Fibroblast of lung (primary cell): ENCODE measurements around the gene FAM221B. TPM values are rescaled to one million over a fixed set of nuclear protein-coding genes. Genes with fewer than 3 reads are reported as not detected.

Experiments
- DNase-seq, 2 donors: peaks; one replicate each; pipeline versions ENCODE4 v3.0.0 to v3.0.0-alpha.2; 2010; ENCODE audit warnings: low read depth in 2 of 2
- H2AFZ ChIP-seq: 2 replicates; pipeline ENCODE4 v1.5.1; 2012; ENCODE audit warnings: low read length, control low read depth, inconsistent platforms
- H3K27ac ChIP-seq: 2 replicates; pipeline ENCODE4 v1.5.1; 2011; ENCODE audit warnings: low read length, control low read depth; ENCODE audit not compliant: insufficient read depth
- H3K27me3 ChIP-seq: 2 replicates; pipeline ENCODE4 v1.5.1; 2011; ENCODE audit warnings: mild to moderate bottlenecking, low read length; ENCODE audit not compliant: control insufficient read depth, insufficient read depth
- H3K36me3 ChIP-seq: 2 replicates; pipeline ENCODE4 v1.5.1; 2011; ENCODE audit warnings: low read length; ENCODE audit not compliant: control insufficient read depth, insufficient read depth
- H3K4me1 ChIP-seq: 2 replicates; pipeline ENCODE4 v1.5.1; 2011; ENCODE audit warnings: low read length; ENCODE audit not compliant: control insufficient read depth, insufficient read depth; ENCODE audit errors: extremely low read depth
- H3K4me2 ChIP-seq: 2 replicates; pipeline ENCODE4 v1.5.1; 2011; ENCODE audit warnings: low read length, control low read depth; ENCODE audit not compliant: insufficient read depth; ENCODE audit errors: extremely low read depth
- H3K4me3 ChIP-seq, 4 experiments: fragments of 200-600 bp in 1 of 4; sonication (generic) in 1 of 4; replicated peaks in 1 of 4; 2 replicates each; pipeline ENCODE4 v1.5.1; 2011 to 2016; ENCODE audit warnings: low read length in 4 of 4, low read depth in 3 of 4, mild to moderate bottlenecking in 3 of 4, control low read depth in 2 of 4, inconsistent platforms in 1 of 4, mixed read lengths in 1 of 4; ENCODE audit not compliant: insufficient read depth in 1 of 4; ENCODE audit errors: control extremely low read depth in 1 of 4
- H3K79me2 ChIP-seq: 2 replicates; pipeline ENCODE4 v1.5.1; 2012; ENCODE audit warnings: mild to moderate bottlenecking, low read length, inconsistent platforms; ENCODE audit not compliant: control insufficient read depth, insufficient read depth
- H3K9ac ChIP-seq: 2 replicates; pipeline ENCODE4 v1.5.1; 2011; ENCODE audit warnings: mild to moderate bottlenecking, low read length, control low read depth; ENCODE audit not compliant: insufficient read depth
- H3K9me3 ChIP-seq: 2 replicates; pipeline ENCODE4 v1.5.1; 2012; ENCODE audit warnings: low read depth, low read length; ENCODE audit not compliant: control insufficient read depth, insufficient read depth
- H4K20me1 ChIP-seq: 2 replicates; pipeline ENCODE4 v1.5.1; 2011; ENCODE audit warnings: low read length; ENCODE audit not compliant: control insufficient read depth, insufficient read depth; ENCODE audit errors: extremely low read depth
- EZH2 ChIP-seq: IDR thresholded peaks from 2 replicates; pipeline ENCODE4 v1.5.1; 2012; ENCODE audit warnings: low read length, control low read depth, mild to moderate bottlenecking; ENCODE audit errors: missing control alignments
- polyA plus RNA-seq, 2 donors: library from polyadenylated mRNA; depleted of rRNA in 1 of 2; stranded (reverse) in 1 of 2; unstranded in 1 of 2; fragments of >200 nt; gene quantifications; 2 replicates each; pipeline ENCODE4 v1.2.1, GENCODE V29; 2011 to 2012; ENCODE audit warnings: missing spikeins in 1 of 2
- total RNA-seq: library from RNA; depleted of rRNA; stranded (reverse); fragments of >200 nt; gene quantifications from 2 replicates; pipeline ENCODE4 v1.2.1, GENCODE V29; 2014
- TF ChIP-seq, protein P1 (sequence below), 2 donors: IDR thresholded peaks in 1 of 2; conservative IDR thresholded peaks in 1 of 2; 1 replicate in 1 of 2; 2 replicates in 1 of 2; pipeline ENCODE4 v1.5.1; 2011 to 2012; ENCODE audit warnings: low read length in 2 of 2, control low read depth in 1 of 2, inconsistent platforms in 1 of 2, low read depth in 1 of 2, mild to moderate bottlenecking in 1 of 2

FAM221B gene
- total and polyA plus RNA-seq, 2 donors (not counting 1 experiment from before 2014, with no cell fraction given) = not detected

- no peaks in the 10 kb centered on the region for H3K27me3 ChIP-seq
- TF ChIP-seq, protein P1, sequence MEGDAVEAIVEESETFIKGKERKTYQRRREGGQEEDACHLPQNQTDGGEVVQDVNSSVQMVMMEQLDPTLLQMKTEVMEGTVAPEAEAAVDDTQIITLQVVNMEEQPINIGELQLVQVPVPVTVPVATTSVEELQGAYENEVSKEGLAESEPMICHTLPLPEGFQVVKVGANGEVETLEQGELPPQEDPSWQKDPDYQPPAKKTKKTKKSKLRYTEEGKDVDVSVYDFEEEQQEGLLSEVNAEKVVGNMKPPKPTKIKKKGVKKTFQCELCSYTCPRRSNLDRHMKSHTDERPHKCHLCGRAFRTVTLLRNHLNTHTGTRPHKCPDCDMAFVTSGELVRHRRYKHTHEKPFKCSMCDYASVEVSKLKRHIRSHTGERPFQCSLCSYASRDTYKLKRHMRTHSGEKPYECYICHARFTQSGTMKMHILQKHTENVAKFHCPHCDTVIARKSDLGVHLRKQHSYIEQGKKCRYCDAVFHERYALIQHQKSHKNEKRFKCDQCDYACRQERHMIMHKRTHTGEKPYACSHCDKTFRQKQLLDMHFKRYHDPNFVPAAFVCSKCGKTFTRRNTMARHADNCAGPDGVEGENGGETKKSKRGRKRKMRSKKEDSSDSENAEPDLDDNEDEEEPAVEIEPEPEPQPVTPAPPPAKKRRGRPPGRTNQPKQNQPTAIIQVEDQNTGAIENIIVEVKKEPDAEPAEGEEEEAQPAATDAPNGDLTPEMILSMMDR (conservative IDR thresholded peaks at IDR 0.05 in 1 of 2, IDR thresholded peaks at IDR 0.05 in 1 of 2; ENCODE audit: low read depth in 1 of 2, low read length in 2 of 2) = no peak
- TF ChIP-seq EZH2 = no peak
- peak overlapping the region; percentile 95 for H3K4me2 ChIP-seq
- no peaks in the 10 kb centered on the region for H3K9me3 ChIP-seq
- H3K9ac ChIP-seq = peak overlapping the region; percentile 82
- peak overlapping the region; percentile 88 for H2AFZ ChIP-seq
- no peak for DNase-seq
- no peaks in the 10 kb centered on the region for H4K20me1 ChIP-seq
- H3K79me2 ChIP-seq = no peaks in the 10 kb centered on the region
- H3K27ac ChIP-seq = peak overlapping the region; percentile 73
- no peaks in the 10 kb centered on the region for H3K36me3 ChIP-seq
- H3K4me1 ChIP-seq = peaks cover 5% of the 10 kb centered on the region
- H3K4me3 ChIP-seq = peak overlapping the region; percentile 53 to 78 (median 76)
Observed at GRCh38 chr9:35829764-35830096, 1.2 kb upstream of the FAM221B start.

DNA sequence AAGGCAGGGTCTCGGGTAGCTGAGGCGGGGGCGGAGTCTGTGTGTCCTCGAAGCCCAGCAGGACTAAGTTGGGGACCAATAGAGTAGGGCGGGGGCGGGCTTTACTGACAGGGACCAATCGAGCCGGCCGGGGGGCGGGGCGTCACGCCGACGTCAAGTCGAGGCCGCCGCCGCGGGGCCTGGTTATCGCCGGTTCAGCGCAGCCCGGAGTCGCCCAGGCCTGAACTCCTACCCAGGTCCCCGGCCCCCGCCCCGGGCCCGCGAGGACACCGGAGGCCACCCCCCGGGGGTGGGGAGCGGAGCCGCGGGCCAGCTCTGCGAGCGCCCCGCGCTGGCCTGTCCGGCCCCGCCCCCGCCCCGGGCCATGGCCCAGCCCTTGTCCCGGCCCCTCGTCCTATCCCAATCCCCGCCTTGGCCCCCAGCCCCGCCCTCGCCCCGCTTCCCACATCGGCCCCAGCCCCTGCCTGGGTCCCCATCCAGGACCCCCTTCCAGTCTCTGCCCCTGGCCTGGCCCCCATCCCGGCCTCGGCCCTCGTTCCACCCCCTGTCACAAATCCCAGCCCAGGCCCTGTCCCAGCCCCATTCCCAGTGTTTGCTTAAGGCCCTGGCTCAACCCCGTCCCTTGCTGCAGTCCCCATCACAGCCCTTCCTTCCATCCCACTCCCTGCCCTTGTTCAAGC is 692 bp upstream of the FAM221B start, which contains the start of gene TMEM8B:
TSS of gene TMEM8B (plus strand) at position 145 of the 680 bp plus-strand sequence. CDS start at position 365, 220 bp downstream.
- Histone ChIP-seq H3K36me3 (no peaks in the 10 kb centered on the region), H3K27me3 (no peaks in the 10 kb centered on the region), H3K4me3 (peak within 1 kb of the TSS; percentile 74 to 82 (median 78)), H3K27ac (peak within 1 kb of the TSS; percentile 73), H4K20me1 (no peaks in the 10 kb centered on the region), H3K4me2 (peak within 1 kb of the TSS; percentile 95), H2AFZ (peak within 1 kb of the TSS; percentile 99), H3K4me1 (peaks cover 5% of the 10 kb centered on the region), H3K9me3 (no peaks in the 10 kb centered on the region), H3K9ac (peak within 1 kb of the TSS; percentile 82), H3K79me2 (no peaks in the 10 kb centered on the region)
- TF ChIP-seq EZH2 = no peak
- TF ChIP-seq, protein P1 (conservative IDR thresholded peaks at IDR 0.05 in 1 of 2, IDR thresholded peaks at IDR 0.05 in 1 of 2; ENCODE audit: low read depth in 1 of 2, low read length in 2 of 2) = no peak
- peak; percentile 89 to 90 for DNase-seq

GRCh38 chr9:35827486-35827885 is 1.0 kb downstream of the FAM221B start:
- Histone ChIP-seq H3K36me3 (no peaks in the 10 kb centered on the region), H3K4me3 (no peak overlapping the region), H3K27ac (no peak overlapping the region), H3K4me2 (no peak overlapping the region), H2AFZ (no peak overlapping the region), H3K4me1 (peaks cover 5% of the 10 kb centered on the region), H4K20me1 (no peaks in the 10 kb centered on the region), H3K27me3 (no peaks in the 10 kb centered on the region), H3K79me2 (no peaks in the 10 kb centered on the region), H3K9me3 (no peaks in the 10 kb centered on the region), H3K9ac (no peak overlapping the region)
- no peak for TF ChIP-seq EZH2
- TF ChIP-seq, protein P1 (conservative IDR thresholded peaks at IDR 0.05 in 1 of 2, IDR thresholded peaks at IDR 0.05 in 1 of 2; ENCODE audit: low read depth in 1 of 2, low read length in 2 of 2) = no peak
- peak; percentile 56 to 63 for DNase-seq
